GM12875 (cell line): Measurements from ENCODE around the gene PACSIN3.

Experiments
- H3K4me3 ChIP-seq: one replicate; pipeline ENCODE4 v1.5.1; 2011; ENCODE audit warnings: low read depth, low read length, control low read depth
- TF ChIP-seq, protein P1 (sequence below): IDR thresholded peaks from 2 replicates; pipeline ENCODE4 v1.5.1; 2011; ENCODE audit warnings: low read depth, mild to moderate bottlenecking, control low read depth, inconsistent platforms, low read length, moderate library complexity, borderline replicate concordance; ENCODE audit not compliant: insufficient read depth

The PACSIN3 gene

DNA sequence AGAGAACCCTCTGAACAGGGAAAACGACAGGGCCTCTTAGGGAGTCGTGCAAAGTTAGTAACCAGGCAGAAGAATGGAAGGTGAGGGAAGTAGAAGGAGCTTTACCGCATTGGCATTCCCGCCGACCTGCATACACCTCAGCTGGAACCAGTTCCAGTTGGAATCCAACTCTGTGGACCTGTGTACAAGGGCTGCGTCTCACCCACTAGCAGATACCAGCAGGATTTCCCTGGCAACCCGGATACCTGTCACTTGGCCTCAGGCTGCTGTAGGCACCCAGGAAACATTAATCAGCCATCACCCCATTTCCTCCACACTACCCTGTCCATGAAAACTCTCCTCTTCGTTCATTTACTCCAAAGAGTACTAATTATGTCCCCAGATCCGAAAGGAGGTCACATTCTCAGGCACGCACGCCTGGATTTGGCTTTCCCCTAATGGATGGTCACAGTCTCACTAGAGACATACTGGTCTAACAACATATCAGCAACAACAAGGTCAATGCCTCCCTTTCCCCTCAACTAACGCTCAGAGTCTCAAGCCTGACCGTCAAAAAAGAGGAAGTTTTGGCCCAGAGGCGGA is 10.4 kb downstream of the PACSIN3 start:
- peak overlapping the region; percentile 98 for H3K4me3 ChIP-seq
- TF ChIP-seq, protein P1, sequence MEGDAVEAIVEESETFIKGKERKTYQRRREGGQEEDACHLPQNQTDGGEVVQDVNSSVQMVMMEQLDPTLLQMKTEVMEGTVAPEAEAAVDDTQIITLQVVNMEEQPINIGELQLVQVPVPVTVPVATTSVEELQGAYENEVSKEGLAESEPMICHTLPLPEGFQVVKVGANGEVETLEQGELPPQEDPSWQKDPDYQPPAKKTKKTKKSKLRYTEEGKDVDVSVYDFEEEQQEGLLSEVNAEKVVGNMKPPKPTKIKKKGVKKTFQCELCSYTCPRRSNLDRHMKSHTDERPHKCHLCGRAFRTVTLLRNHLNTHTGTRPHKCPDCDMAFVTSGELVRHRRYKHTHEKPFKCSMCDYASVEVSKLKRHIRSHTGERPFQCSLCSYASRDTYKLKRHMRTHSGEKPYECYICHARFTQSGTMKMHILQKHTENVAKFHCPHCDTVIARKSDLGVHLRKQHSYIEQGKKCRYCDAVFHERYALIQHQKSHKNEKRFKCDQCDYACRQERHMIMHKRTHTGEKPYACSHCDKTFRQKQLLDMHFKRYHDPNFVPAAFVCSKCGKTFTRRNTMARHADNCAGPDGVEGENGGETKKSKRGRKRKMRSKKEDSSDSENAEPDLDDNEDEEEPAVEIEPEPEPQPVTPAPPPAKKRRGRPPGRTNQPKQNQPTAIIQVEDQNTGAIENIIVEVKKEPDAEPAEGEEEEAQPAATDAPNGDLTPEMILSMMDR = no peak

DNA sequence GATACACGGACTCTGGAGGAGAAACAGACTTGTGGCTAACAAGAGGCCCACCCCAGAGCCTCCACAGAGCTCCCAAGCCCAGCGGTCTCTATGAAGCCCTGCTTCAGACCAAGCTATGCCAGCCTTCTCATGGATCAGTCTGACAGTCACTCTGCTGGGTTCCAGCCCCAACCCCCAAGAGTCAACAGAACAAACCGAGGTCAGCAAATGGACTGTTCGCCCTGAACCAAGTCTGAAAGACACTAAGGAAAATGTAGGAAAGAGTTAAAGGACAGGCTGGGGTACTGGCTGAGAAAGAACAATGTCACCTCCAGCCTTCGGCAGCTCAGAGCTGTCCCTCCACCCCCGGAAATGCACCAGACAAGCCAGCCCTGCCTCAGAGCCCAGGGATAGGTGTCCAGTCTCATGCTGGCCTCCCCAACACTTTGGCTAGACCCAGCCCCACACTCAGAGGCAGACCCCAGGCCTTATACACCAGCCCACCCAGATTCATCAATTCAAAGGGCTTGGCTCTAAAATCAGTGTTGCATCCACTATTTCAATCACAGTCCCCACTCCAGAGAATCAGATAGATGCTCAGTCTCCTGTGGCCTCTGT is 13.4 kb downstream of the PACSIN3 start:
- no peak overlapping the region for H3K4me3 ChIP-seq
- TF ChIP-seq, protein P1 = no peak

DNA sequence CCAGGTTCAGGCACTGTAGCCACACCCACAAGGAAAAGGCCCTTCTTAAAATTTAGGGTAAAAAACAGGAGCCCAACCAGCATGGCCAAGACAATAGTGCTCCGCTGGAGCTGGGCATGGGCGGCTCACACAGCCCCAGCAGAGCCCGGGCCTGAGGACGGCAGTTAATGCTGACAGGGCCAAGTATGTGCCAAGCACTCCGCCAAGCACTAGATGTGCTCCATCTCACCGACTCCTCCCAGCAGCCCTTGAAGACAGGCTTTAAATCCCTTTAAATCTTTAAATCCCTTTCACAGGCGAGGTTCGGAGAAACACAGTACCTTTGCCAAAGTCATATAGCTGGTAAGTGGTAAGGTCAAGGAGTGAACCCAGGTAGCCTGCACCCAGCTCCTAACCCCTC is 14.4 kb downstream of the PACSIN3 start:
- H3K4me3 ChIP-seq = no peak overlapping the region
- TF ChIP-seq, protein P1 = no peak

DNA sequence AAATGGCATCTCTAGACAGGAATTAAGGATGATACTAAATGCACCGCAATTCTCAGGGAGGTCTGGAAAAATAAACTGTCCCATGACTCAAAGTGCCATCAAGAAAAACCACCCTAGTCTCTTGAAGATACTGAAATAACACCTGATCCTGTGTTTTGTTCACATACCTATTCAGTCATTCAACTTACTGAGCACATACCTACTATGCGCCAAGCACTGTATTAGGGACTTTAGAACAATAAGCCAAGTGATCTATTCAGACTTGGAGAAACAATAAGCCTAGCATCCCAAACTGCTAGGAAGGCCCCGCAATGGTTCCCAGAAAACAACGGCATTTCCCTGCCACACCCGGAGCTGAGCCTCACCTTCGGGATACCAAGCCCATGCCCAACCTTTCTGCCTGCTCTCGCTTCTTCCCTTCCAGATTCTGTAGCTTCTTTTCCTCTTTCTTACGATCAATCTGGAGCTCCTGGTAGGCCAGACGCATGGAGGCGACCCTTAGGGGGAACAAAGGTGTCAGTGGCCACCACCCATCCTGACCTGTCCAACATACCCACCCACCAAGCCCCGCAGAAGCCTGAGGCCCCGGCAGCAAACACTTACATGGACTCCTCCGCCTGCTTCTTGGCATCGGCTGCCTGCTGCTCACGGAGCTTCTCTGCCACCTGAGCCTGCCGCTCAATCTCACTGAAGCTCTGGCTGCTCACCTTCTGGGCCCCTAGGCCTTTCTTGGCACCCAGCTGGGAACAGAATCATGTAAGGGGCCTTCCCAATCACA is 15.0 kb downstream of the PACSIN3 start:
- TF ChIP-seq, protein P1 = no peak
- no peak overlapping the region for H3K4me3 ChIP-seq

DNA sequence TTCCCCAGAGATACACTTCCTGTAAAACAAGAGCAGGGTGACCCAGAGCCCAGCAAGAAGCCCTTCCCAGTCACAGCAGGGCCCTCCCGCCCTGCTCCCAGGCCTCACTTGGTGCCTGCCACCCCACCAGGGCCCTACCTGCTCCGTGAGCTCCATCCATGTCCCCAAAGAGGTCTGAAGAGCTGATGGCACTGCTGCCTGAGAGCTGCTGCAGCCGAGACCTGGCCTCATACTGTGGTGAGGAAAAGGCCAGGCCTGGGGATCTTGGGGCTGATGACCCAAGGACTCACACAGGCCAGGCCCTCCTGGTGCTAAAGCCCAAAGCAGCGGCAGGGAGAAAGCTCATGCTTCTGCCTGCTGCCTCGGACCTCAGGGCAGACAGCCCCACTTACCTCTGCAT is 19.9 kb downstream of the PACSIN3 start:
- TF ChIP-seq, protein P1 = no peak
- H3K4me3 ChIP-seq = no peak overlapping the region

DNA sequence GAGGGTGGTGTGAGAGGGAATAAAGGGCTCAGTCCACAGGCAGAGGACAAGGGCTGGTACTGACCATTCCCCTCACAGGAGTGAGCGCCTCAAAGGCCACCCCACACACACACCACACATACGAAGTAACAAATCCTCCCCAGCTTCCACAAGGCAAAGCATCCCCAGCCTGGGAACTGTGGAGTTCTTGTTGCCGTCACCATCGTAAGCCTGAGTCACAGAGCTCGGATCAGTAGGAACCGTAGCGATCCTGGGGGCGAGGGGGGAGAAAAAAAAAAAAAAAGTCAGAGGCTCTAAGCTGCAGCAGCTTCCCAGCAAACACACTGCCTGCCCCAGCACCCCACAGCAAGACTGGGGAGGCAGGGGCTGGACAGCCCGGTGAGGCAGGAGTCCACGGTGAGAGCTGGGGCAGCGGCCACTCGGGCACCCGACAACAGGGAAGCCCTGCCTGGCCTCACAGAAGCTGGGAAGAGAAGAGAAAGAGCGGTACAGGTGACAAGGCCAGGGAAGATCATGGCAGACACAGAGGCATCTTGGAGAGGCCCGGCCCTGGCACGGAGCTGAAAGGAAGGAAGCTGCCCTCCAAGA is 20.9 kb downstream of the PACSIN3 start:
- H3K4me3 ChIP-seq = no peak overlapping the region
- TF ChIP-seq, protein P1 = no peak
